Gastrocnemius medialis (tissue), 4 donors: ENCODE data around the gene TIMP4.

Experiments
- CTCF ChIP-seq, 5 experiments: fragments of 450-650 bp in 3 of 5; fragments of 200-600 bp in 2 of 5; sonication (generic) in 2 of 5; IDR thresholded peaks in 4 of 5; conservative IDR thresholded peaks in 1 of 5; 1 replicate in 4 of 5; 2 replicates in 1 of 5; pipeline ENCODE4 v1.5.1; 2016 to 2019; ENCODE audit warnings: antibody characterized with exemption in 5 of 5, mild to moderate bottlenecking in 3 of 5, moderate library complexity in 3 of 5
- POLR2A ChIP-seq, 2 donors: fragments of 450-650 bp; IDR thresholded peaks; one replicate each; pipeline ENCODE4 v1.6.1; 2017; ENCODE audit warnings: antibody characterized with exemption in 2 of 2, mild to moderate bottlenecking in 2 of 2, moderate library complexity in 2 of 2

- no peak for TF ChIP-seq POLR2A (IDR thresholded peaks at IDR 0.05)
- TF ChIP-seq CTCF (IDR thresholded peaks at IDR 0.05 in 4 of 5, conservative IDR thresholded peaks at IDR 0.05 in 1 of 5) = no peak
Measured at GRCh38 chr3:12205171-12205570, 46.5 kb upstream of the TIMP4 start.
